Stimulated activated CD4-positive, alpha-beta T cell treated with anti-CD3 and anti-CD28 coated beads, Interleukin-4, amount 100 ng/mL, for 4 hours (primary cell): Measurements from ENCODE around the gene SP110.

Experiments used
- DNase-seq, 2 experiments: peaks; one replicate each; pipeline ENCODE4 v3.0.0-alpha.2; 2020

The SP110 gene

DNA sequence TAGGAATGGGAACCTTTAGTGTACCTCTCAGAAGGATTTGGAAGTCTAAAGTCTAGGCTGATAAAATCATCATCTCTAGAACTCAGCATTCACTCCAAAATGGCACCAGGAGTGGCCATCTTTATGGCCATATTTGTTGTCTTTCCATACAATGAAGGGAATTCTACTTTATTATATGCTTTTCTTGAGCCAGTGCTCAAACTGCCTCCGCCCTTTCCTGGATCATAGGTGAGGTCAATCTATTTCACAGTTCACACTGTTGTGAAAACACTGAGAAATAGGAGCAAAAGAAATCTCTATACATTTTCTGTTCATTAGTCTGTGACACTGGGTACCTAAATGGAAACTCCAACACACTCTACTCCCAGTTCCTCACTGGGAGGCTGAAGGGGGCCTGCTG, 55.6 kb downstream of the SP110 start:
- DNase-seq = no peak

DNA sequence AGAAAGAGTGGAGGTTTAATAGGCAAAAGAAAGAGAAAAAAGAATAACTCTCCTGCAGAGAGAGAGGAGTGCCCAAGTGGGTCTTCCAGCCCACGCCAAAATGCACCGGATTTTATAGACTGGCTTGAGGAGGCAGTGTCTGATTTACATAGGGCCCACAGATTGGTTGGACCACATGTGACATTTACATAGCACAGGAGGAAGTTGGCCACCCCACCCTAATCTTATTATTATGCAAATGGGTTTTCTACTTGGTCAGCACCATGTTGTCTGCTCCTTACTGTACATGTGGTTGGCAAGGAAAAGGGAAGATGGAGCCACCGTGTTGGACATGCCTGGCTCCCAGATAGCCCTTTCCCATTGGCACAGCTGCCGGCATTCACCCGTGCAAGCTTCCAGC, 56.8 kb downstream of the SP110 start:
- no peak for DNase-seq

DNA sequence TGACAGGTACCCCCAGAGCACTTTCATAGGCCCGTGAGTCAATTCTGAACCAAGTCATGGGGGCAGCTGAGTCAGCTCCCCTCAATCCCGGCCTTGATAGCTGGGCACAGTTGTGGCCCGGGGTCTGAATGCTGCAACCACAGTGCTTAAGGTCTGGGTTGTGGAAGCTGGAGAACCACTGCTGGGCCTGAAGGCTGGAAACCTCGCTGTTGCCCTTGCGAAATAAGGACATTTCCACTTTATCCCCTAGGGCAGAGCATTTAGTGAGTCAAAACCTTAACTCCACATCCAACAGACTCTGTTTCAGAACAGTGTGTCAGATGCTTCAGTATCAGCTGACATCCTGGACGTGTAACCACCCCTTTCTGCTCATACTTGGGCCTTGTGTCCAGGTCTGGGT, 58.6 kb downstream of the SP110 start:
- no peak for DNase-seq

DNA sequence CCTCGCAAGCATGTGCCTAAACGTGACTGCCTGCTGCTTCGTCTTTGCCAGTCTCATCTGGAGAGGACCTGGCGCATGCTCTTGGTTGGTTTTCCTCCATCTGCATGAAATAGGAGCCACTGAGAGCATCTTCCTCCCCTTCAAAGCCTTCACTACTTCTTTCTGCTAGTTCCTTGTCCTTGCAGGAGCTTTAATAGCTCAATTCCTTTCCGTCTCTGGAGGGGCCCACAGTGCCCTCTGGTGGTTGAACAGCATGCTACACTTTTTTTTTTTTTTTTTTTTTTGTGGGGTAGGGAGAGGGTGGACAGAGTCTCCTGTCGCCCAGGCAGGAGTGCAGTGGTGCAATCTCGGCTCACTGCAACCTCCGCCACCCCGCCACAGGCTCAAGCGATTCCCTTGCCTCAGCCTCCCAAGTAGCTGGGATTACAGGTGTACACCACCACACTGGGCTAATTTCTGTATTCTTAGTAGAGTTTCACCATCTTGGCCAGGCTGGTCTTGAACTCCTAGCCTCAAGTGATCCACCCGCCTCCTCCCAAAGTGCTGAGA, 59.6 kb downstream of the SP110 start:
- DNase-seq = peak; percentile 17 to 32

DNA sequence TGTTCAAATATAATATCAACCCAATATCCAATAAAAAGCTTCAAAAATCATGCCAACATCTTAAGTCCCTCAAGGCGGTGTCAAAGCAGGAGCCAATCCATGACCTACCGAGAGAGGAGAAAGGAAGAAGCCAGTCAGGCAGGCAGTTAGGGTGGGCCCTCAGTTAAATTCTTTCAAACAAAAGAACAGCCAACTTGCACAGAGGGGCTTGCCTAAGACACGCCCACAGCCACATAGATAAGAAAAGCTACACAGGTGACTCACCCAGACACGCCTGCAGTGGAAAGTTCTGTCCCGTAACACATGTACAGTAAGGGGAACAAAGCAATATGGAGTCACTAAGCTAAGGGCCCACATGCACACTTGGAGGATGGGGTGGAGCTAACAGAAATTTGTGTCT, 61.3 kb downstream of the SP110 start:
- DNase-seq = peak in 1 of 2 experiments; percentile 23

DNA sequence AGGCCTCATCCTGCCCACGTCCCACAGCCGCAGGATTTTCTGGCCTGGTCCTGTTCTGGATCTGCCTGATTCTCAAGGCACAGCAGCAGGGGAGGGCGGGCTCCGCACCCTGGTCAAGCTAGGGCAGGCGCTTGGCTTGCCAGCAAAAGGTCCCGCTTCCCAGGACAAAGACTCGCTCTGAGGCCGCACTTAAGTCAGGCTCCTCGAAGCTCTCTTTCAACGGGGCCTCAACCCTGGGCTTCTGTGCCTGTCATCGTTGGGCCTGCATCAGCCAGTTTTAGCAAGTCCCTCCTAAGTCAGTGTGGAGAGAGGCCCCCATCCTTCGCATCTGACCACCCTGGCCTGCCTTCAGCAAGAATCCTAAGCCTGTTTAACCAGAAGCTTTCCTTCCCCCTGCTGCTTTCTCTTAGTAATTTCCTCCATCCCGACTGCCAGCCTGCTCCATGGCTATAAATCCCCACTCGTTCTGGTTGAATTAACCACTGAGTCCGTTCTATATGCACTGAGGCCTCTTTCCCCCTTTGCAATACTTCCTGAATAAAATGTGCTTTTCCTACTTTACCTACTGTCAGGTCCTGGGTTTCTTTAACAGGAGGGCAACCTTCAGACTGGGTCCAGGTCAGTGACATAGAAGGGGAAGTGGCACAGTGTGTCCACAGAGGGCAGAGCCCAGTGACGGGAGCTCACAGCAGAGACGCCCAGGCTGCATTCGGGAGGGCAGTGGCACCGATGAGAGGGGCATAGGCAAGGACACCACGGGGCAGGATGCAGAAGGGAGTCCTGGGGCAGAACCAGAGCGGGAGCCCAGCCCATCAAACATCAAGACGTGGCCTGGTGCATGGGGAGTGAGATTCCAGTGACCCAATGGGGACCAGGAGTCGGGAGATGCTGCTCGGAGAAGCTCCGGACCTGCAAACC, 62.7 kb downstream of the SP110 start:
- DNase-seq = no peak

DNA sequence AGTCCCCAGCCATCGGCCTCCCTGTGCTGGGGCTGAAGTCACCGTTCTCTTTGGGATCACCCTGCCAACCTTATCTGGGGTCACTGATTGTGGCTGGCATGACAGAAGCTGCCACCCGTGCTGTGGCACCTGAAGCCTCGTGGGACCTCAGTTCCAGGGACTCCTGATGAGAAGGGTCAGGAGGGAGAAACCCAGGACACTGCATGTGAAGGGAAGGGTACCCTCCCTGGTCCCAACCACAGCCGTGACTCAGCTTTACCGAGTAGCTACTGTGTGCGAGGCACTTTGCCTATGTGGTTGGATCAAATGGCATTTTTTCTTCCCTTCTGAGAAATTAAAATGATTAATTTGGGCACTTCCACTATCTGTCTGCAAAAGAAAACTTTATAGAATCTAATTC, 64.4 kb downstream of the SP110 start:
- no peak for DNase-seq

DNA sequence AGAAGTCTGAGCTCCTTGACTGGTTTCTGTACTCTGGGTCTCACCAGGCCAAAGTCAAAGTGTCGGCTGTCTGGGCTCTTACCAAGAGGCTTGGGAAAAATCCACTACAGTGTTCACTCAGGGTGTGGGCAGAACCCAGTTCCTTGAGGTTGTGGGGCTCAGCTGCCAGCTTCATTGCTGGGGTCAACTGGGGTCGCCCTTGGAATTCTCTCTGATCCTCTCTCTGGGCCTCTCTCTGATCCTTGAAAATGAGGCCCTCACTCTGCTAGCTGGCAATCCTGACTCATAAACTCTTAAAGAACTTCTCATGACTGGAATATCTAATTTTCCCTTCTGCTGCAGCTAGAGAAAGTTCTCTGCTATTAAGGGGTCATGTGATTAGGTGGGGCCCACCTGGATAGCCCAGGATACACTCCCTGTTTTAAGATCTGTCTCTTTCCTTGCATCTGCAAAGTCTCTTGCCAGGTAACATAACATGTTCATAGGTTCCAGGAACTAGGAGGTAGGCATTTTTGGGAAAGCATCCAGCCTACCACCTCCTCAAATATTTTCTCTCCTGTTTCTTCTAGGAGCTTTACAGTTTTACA, 66.3 kb downstream of the SP110 start:
- DNase-seq = no peak

DNA sequence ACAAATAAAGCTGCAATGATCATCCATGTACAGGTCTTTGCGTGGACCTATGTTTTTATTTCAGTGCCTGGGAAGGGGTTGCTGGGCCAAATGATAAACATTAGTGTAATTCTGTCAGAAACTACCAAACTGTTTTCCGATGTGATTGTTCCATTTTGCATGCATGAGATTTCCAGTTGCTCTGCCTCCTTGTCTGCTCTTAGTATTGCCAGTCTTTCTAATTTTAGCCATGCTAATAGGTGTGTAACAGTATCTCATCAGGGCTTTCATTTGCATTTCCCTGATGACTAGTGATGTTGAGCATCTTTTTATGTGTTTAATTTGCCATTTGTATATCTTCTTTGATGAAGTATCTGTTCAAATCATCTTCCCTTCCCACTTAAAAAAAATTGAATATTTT, 67.5 kb downstream of the SP110 start:
- no peak for DNase-seq

DNA sequence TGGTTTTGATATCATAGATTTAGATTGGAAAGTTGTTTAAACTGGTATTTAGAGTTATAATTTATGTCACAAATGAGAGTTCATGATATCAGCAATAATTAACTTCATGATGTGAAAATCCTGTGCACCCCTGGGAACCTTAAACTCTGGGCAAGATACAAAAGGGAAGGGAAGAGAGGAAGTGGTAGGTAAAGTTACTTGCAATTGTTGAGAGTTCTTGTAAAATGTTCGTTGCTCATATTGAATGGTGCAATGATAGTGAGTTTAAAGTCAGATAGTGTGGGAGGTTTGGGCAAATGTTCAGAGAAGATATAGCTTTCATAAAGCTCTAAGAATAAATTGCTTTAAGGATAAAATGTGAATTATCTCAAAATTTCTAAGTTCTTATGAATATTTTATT, 75.4 kb downstream of the SP110 start:
- DNase-seq = no peak

DNA sequence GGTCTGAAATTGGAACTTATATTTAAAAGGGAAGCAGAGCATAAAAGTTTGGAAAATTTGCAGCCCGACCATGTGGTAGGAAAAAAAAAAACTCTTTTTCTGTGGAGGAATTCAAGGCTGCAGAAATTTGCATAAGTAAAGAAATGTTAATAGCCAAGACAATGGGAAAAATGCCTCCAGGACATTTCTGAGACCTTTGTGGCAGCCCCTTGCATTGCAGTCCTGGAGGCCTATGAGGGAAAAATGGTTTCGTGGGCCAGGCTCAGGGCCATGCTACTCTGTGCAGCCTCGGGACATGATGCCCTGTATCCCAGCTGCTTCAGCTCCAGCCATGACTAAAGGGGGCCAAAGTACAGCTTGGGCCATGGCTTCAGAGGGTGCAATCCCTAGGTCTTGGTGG, 79.1 kb downstream of the SP110 start:
- DNase-seq = no peak

DNA sequence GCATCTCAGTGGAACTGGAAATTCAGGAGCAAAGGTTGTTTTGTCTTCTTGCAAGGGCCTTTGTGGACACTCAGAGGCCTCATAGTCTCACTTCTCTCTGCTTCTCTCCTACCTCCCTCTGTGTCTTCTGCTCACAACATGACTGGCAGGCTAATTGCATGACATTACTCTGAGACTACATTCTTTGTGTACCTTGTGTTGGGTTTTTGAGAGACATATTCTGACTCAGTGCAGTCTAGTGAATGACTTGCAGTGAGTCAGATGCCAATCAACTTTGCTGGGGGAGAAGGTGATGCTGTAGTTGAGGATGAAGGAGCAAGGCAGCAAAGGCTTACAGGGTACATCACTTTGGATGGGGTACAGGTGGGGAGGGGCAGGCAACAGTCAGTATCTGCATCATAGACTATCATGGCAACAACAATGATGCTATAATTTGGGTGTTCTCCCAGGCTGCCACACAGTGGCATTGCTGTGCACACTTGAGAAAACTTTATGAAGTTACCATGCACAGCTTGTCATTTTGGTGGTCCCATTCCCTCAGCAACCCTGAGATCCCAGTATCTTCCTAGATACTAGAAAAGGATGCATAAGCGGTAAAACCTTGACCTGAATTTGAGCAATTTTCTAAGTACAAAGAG, 81.8 kb downstream of the SP110 start:
- DNase-seq = no peak

DNA sequence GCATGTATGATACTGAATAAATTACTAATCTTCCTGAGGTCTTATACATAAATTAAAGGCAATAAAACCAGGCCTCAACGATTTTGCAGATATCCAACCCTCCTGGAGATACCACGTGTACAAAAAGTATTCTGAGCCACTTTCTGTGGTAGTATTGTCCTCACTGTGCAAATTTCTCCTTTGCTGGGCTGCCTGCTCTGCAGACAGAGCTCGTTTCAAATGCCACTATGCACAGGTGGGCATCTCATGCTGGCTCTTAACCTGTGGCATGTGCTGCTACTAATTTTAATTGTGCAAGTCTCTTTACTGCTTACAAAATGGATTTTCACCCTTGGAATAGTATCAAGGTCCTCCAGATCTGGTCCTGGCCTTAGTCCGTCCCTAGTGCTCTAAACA, 84.7 kb downstream of the SP110 start:
- DNase-seq = no peak

DNA sequence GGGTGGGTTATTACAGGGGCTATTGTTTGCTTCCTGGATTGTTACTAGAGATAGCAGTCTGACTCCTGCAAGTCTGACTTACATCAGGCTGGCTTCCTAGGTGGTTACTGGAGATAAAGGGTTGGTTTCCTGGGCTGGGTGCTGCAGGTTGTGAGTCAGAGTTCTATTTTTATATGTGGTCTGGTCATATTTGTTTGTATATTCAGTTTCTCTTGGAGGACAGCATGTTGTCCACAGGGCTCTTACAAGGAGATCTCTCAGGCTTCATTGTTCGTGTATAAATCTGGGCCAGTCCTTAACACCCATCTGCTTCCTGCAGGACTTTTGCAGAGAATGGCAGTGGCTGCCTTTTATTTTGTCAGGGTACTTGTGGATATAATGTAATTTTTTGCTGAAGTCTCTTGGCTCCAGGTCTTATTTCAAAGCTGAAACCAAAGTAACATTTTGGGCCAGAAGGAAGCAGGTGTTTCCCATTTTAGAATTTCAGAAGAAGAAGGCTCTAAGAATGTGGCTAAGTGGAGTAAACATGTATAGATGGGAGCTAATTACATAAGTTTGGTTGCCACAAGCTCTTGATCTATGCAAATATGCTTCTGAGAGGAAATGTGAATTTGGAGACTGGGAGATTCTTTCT, 85.2 kb downstream of the SP110 start:
- DNase-seq = no peak

DNA sequence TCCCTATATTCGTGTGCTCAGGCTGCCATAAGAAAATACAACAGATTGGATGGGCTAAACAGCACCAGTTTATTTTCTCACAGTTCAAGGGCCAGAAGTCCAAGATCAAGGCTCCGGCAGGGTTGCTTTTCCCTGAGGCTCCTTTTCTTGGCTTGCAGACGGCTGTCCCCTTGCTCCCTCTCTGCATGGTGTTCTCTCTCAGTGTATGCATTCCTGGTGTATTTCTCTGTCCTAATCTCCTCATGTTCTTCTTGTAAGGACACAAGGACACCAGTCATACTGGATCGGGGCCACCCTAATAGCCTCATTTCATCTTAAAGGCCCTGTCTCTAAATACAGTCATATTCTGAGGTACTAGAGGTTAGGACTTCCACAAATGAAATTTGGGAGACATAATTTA, 88.4 kb downstream of the SP110 start:
- DNase-seq = no peak

DNA sequence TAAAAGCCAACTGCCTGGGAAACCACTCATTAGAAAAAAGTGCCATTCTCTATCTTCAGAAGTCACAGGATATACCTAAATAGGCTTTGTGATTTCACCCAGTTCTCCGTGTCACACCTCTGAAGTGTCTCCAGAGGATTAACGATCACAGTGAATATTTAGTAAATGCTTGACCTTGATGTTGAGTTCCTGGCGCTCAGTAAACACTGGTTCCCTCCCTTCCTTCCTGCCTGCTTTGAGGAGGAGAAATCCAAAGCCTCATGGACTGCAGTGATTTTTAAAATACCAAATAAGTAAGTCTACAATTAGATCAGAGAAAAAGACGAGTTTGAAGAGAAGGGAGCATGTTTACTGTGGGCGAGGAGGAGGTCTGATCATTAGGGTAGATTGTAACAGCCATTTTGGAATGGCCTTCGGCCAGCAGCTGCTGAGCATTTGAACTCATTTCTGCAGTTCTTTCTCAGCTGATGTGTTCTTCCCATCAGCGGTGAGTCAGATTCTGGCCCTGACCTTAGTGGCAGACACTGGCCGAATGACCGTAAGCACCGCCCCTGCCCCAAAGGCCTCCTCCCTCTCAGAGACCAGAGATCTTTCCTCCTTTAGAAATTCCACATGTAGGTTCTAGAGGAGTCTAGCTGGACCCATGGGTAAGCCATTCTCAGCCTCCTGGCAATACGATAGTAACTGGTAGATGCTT, 89.0 kb downstream of the SP110 start:
- no peak for DNase-seq

DNA sequence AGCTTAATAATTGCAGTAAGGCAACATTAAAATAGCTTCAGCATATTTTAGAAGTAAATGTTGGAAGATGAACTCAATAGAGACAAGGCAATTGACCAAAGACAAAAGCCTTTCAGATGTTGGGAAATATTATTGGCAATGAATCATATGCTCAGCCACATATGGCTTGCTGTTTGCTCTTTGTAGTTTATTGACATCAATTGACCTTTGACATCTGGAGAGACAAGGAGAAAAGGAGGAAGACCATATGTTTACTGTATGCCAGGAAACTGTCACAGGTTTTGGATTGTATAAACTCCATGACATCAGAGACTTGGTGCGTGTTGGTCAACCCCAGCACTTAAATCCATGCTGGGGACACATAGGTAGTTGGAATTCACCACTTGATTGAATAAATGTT, 90.4 kb downstream of the SP110 start:
- no peak for DNase-seq

DNA sequence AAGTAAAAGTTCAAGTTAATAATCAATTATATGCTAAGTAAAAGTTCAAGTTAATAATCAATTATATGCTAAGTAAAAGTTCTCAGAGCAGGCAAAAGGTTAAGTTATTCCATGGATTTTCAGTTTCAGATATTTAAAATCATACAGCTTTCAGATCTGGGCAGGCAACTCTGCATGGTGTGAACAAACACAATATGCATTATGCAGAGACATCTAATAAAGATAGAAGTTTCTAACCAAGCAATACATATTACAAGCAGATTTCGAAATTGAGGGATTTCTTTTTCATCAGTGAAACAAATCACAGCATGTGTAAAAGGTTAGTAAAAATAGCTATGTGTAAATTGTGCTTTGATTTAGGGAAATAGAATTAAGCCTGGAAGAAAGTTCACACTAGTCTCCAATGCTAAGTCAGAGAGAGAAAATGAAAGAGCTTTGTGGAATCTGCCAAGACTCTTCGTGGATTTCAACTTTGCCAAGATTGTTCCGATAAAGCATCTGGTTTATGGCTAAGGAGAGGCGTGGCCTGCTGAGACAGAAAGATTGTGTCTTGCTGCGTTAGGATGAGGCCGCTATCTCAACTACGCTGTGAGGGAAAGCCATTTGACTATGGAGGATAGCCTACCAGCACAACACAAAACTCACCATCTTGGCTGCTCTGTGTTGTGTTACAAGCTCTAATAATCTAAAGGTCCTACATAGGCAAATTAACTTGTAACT, 91.0 kb downstream of the SP110 start:
- DNase-seq = no peak

DNA sequence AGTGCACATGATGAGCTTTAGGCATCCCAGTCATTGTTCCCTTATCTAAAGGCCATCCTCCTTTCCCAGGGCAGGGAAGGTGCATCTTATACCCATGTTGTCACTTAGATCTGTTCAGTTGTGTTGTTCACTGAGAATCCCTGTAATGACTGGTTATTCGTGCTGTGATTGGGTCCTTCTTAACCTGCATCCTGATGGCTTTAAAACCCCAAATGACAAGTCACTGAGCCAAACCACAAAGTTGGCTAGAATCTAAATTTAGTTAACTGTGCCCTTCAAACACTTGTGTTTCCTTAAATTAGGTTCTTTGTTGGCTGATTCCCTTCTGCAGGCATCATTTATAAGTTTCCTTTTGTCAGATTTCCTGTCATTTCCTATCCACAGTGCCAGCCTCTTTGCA, 92.6 kb downstream of the SP110 start:
- no peak for DNase-seq

DNA sequence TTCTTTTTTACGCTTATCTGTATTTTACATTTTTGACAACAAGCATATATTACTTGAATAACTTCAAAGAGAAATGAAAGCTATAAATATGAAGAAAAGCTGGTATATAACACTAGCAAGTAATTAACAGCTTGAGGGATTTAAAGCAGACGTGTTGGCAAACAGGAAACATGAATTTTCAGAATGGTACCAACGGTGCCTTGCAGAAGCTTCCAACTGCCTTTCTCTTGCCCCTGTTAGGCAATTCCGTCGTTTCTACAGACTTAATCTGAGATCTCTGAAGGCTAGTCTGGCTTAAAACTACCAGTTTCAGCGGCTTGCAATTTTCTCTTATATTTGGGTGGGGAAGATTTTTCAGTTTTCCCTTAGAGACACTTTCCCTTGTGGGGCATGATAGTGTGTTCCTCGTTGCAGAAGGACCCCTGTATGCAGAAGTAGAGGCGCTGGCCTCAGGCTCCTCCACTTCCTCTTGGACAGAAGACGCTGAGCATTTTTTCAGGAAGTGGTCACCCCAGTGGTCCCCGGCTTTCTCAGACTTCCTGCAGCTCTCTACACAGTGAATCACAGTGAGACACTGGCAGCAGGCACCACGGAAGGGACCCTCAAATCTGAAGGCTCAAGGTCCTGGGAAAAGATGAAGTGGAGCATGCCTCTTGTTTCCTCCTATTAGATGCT, 94.9 kb downstream of the SP110 start:
- DNase-seq = no peak

DNA sequence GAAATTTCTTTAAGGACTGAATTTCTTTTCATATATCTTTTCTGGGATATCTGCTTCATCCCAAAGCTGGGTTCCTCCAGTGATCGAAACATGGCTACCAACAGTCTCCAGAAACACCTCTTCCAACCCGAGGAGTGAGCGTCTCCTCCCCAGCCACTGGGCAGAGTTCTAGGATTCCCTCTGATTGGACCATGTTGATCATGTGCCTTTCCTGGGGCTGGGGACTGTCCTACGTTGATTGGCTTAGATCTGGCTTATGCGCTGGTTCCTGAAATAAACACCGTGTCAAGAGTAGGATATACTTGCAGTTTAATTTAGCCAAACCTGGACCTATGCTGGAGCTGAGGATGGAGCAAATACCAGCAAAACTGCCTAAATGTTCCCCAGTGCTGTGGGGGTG, 95.5 kb downstream of the SP110 start:
- DNase-seq = no peak
